CD4-positive, alpha-beta T cell (primary cell): ENCODE data around the gene ATP1B1. TPM values are rescaled to one million over a fixed set of nuclear protein-coding genes. Genes with fewer than 3 reads are reported as not detected.

ENCODE experiments used
- ATAC-seq: fragments of 200-7000 bp; cut with Tn5 transposase; one replicate; pipeline ENCODE4 v1.10.0; 2022; ENCODE audit warnings: mild to moderate bottlenecking; ENCODE audit not compliant: poor library complexity
- CTCF ChIA-PET: fragments of 350-600 bp; sonication (Branson Sonifier 250); formaldehyde crosslinking; loops from one replicate; lab custom pipeline; 2021; ENCODE audit warnings: antibody characterized with exemption, inconsistent platforms; lab: Charles Lee
- POLR2A ChIA-PET: fragments of 350-600 bp; sonication (Branson Sonifier 250); formaldehyde crosslinking; loops from one replicate; lab custom pipeline; 2021; ENCODE audit warnings: antibody characterized with exemption, inconsistent platforms; lab: Charles Lee
- DNase-seq, 14 experiments: peaks; one replicate each; pipeline ENCODE4 v3.0.0-alpha.2; 2013 to 2020; ENCODE audit warnings: mixed read lengths in 2 of 14
- H3K27ac ChIP-seq, 2 donors: one replicate each; pipeline versions ENCODE4 v1.5.1 to v1.7.0; 2013; ENCODE audit warnings: low read length in 2 of 2, low read depth in 1 of 2, mild to moderate bottlenecking in 1 of 2
- H3K27me3 ChIP-seq, 2 experiments: 1 replicate in 1 of 2; 2 replicates in 1 of 2; pipeline versions ENCODE4 v1.6.1 to v1.7.0; 2013; ENCODE audit warnings: low read length in 2 of 2, control low read depth in 1 of 2, mild to moderate bottlenecking in 1 of 2, moderate library complexity in 1 of 2; ENCODE audit not compliant: insufficient read depth in 2 of 2, control insufficient read depth in 1 of 2
- H3K36me3 ChIP-seq: one replicate; pipeline ENCODE4 v1.6.1; 2013; ENCODE audit warnings: low read length, control low read depth; ENCODE audit not compliant: insufficient read depth
- H3K4me1 ChIP-seq: one replicate; pipeline ENCODE4 v1.6.1; 2013; ENCODE audit warnings: low read length, control low read depth; ENCODE audit not compliant: insufficient read depth
- H3K4me3 ChIP-seq: one replicate; pipeline ENCODE4 v1.5.1; 2013; ENCODE audit warnings: mild to moderate bottlenecking, low read length, moderate library complexity
- H3K9me3 ChIP-seq, 2 experiments: 1 replicate in 1 of 2; 2 replicates in 1 of 2; pipeline versions ENCODE4 v1.6.1 to v1.7.0; 2013; ENCODE audit warnings: low read length in 2 of 2, mild to moderate bottlenecking in 2 of 2, control low read depth in 1 of 2, moderate library complexity in 1 of 2; ENCODE audit not compliant: control insufficient read depth in 1 of 2, insufficient read depth in 1 of 2
- H3K27ac Mint-ChIP-seq: one replicate; pipeline ENCODE4 v1.8.0; 2020; ENCODE audit warnings: mixed read lengths
- H3K27me3 Mint-ChIP-seq: one replicate; pipeline ENCODE4 v1.8.0; 2021; ENCODE audit warnings: mixed read lengths
- H3K36me3 Mint-ChIP-seq: one replicate; pipeline ENCODE4 v1.8.0; 2021; ENCODE audit warnings: low read depth, mixed read lengths
- H3K4me1 Mint-ChIP-seq: one replicate; pipeline ENCODE4 v1.8.0; 2021; ENCODE audit warnings: low read depth, mixed read lengths
- H3K4me3 Mint-ChIP-seq: one replicate; pipeline ENCODE4 v1.8.0; 2020; ENCODE audit warnings: mild to moderate bottlenecking, mixed read lengths
- H3K9me3 Mint-ChIP-seq: one replicate; pipeline ENCODE4 v1.8.0; 2020; ENCODE audit warnings: mixed read lengths
- intact Hi-C, 2 experiments: fragments of 100-400 bp; cut with DNase I in 1 of 2; cut with micrococcal nuclease in 1 of 2; formaldehyde crosslinking; loops; one replicate each; pipeline versions ENCODE4 v1.15.1 to v1.9.0; 2023 to 2025; cut with DNase I, micrococcal nuclease
- total RNA-seq, 174 experiments: library from RNA in 2 of 174; stranded (reverse) in 2 of 174; gene quantifications; one replicate each; pipeline ENCODE4 v1.2.3 and lab custom pipeline; 2021 to 2026
- TF ChIP-seq, protein P1 (sequence below): fragments of 200-600 bp; IDR thresholded peaks from one replicate; pipeline ENCODE4 v1.8.0; 2022; ENCODE audit warnings: antibody characterized with exemption, mild to moderate bottlenecking

Gene ATP1B1
- total RNA-seq, 2 experiments from 2014 or later, result 3.5 to 4.5 TPM

DNA sequence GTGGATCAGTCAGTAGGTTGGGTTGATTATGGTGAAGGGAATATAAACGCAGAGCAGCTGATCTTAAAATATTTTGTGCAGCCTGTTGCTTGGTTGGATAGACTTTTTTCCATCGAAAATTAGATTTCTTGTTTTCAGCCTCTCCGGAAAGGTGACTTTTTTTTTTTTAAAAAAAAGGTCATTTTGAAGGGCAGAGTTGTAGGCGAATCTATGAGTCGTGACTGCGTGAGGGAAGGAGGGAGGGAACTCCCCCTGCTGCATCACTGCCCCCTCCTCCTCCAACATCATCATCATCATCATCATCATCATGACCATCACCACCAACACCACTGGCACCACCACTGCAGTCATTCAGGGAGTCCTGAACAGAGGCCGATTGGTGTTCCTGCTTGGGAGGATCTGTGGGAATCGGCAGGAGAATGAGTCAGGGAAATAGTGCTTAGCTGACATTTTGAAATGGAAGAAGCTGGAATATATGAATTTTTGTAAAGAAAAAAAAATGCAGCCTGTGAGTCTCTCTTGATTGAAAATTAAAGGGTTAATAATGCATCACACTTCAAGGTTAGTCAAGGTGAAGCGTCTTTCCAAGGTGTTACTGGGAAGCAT is 1.2 kb downstream of the ATP1B1 start:
- CTCF ChIA-PET, result no interaction called here
- POLR2A ChIA-PET, result no interaction called here
- Histone ChIP-seq H3K36me3 (no peaks in the 10 kb centered on the region), H3K9me3 (no peaks in the 10 kb centered on the region), H3K27me3 (no peaks in the 10 kb centered on the region), H3K4me3 (peak overlapping the region; percentile 74), H3K27ac (no peak overlapping the region), H3K4me1 (peaks cover 36% of the 10 kb centered on the region)
- ATAC-seq, result no peak
- Mint-ChIP-seq H3K27me3 (peaks cover 4% of the 10 kb centered on the region), H3K9me3 (no peaks in the 10 kb centered on the region), H3K4me3 (peak overlapping the region; percentile 89), H3K36me3 (no peaks in the 10 kb centered on the region), H3K4me1 (peaks cover 43% of the 10 kb centered on the region), H3K27ac (peak overlapping the region; percentile 32)
- intact Hi-C loops, result loop anchor here (5.0 to 10.0 kb wide), 4 partner anchors 240 to 930 kb away; partner anchors contain the start of gene TIPRL (in 1 of the 2)
- DNase-seq, result peak in 3 of 14 experiments; percentile 21 to 60 (median 38)
- TF ChIP-seq, protein P1, sequence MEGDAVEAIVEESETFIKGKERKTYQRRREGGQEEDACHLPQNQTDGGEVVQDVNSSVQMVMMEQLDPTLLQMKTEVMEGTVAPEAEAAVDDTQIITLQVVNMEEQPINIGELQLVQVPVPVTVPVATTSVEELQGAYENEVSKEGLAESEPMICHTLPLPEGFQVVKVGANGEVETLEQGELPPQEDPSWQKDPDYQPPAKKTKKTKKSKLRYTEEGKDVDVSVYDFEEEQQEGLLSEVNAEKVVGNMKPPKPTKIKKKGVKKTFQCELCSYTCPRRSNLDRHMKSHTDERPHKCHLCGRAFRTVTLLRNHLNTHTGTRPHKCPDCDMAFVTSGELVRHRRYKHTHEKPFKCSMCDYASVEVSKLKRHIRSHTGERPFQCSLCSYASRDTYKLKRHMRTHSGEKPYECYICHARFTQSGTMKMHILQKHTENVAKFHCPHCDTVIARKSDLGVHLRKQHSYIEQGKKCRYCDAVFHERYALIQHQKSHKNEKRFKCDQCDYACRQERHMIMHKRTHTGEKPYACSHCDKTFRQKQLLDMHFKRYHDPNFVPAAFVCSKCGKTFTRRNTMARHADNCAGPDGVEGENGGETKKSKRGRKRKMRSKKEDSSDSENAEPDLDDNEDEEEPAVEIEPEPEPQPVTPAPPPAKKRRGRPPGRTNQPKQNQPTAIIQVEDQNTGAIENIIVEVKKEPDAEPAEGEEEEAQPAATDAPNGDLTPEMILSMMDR, result no peak

DNA sequence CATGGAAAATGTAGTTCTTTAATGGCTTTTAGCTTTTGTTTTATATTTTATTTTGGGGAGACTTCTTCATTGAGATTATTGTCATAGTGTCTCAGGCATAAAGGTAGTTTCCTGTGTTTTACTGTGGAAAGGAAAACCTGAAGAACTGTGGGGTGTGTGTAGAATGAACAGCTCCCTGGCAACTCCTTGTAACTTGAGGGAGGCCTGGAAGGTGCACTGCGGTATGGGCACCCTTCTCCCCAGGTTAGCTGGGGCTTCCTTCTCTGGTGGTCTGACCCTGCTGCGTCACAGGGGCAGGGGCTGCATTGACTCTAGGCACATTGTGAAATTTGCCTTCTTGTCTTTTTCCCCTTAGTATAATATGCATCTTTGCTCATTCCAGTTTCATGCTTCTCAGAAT is 1.7 kb downstream of the ATP1B1 start:
- H3K4me3 ChIP-seq, result no peak overlapping the region
- POLR2A ChIA-PET, result no interaction called here
- intact Hi-C loops, result loop anchor here (5.0 to 10.0 kb wide), 4 partner anchors 239 to 931 kb away; partner anchors contain the start of gene TIPRL (in 1 of the 2)
- H3K4me1 Mint-ChIP-seq, result peaks cover 43% of the 10 kb centered on the region
- H3K4me1 ChIP-seq, result peaks cover 36% of the 10 kb centered on the region
- ATAC-seq (no peak), DNase-seq (no peak)
- no peaks in the 10 kb centered on the region for H3K27me3 ChIP-seq
- peaks cover 4% of the 10 kb centered on the region for H3K27me3 Mint-ChIP-seq
- CTCF ChIA-PET, result interaction anchor here (0.8 kb wide), 1 partner anchor 765 kb away, joined by 3 read pairs; no protein-coding TSS in a partner anchor
- H3K9me3 ChIP-seq, result no peaks in the 10 kb centered on the region
- H3K4me3 Mint-ChIP-seq, result peak overlapping the region; percentile 89
- H3K9me3 Mint-ChIP-seq, result no peaks in the 10 kb centered on the region
- no peak overlapping the region for H3K27ac Mint-ChIP-seq
- no peaks in the 10 kb centered on the region for H3K36me3 Mint-ChIP-seq
- TF ChIP-seq, protein P1, result no peak
- no peaks in the 10 kb centered on the region for H3K36me3 ChIP-seq
- no peak overlapping the region for H3K27ac ChIP-seq

DNA sequence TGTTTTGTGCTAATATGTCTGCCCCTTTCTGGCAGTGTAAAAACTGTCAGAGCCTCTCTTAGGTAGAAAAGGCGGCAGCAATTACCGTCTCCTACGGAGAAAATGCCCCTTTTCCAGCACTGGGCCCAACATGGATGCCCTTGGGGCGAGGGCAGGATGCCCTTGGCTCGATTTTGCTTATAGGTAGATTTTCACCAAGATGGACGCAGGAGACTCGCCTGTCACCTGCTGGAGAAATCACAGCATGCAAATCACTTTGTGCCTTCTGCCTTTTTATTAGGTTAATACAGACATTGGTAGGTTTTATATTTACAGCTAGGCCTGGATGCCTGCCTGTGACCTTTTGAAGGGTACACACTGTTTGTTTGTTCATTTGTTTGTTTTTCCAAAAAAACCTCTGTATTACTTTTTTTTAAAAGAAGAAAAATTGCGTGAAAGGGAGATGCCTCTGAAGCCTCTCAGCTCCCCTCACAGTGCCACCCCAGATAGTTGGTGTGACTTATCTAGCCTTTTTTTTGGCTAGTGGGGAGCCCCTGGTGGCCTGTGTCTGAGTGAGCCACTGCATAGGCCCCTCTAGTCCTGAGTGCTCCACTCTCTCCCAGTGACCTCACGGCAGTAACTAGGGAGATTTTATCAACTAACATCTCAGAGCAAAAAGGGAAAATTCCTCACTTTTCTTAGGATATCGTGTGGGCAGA is 2.5 kb downstream of the ATP1B1 start:
- H3K4me1 ChIP-seq, result peaks cover 36% of the 10 kb centered on the region
- peaks cover 4% of the 10 kb centered on the region for H3K27me3 Mint-ChIP-seq
- H3K9me3 Mint-ChIP-seq, result no peaks in the 10 kb centered on the region
- POLR2A ChIA-PET, result no interaction called here
- no peaks in the 10 kb centered on the region for H3K27me3 ChIP-seq
- peak overlapping the region; percentile 45 for H3K27ac Mint-ChIP-seq
- ATAC-seq, result no peak
- peak overlapping the region; percentile 89 for H3K4me3 Mint-ChIP-seq
- TF ChIP-seq, protein P1, result no peak
- intact Hi-C loops, result loop anchor here (5.0 to 10.0 kb wide), 4 partner anchors 238 to 932 kb away; partner anchors contain the start of gene TIPRL (in 1 of the 2)
- no peaks in the 10 kb centered on the region for H3K9me3 ChIP-seq
- H3K4me3 ChIP-seq, result no peak overlapping the region
- CTCF ChIA-PET, result interaction anchor here (0.8 to 1.4 kb wide), 2 partner anchors 15 to 766 kb away, joined by 3 to 5 read pairs; no protein-coding TSS in a partner anchor
- DNase-seq, result peak in 1 of 14 experiments; percentile 34
- no peak overlapping the region for H3K27ac ChIP-seq
- H3K36me3 ChIP-seq, result no peaks in the 10 kb centered on the region
- H3K36me3 Mint-ChIP-seq, result no peaks in the 10 kb centered on the region
- H3K4me1 Mint-ChIP-seq, result peaks cover 43% of the 10 kb centered on the region
